ENCODE measurements around the gene XIAP.
A peak's percentile ranks its signal among the peaks of the same experiment; 100 is the strongest.
"Not testable (repeated sequence)": the region's sequence is repeated elsewhere in the genome, so short reads cannot be mapped to it uniquely, and the experiment has no call there.

Gene XIAP

DNA sequence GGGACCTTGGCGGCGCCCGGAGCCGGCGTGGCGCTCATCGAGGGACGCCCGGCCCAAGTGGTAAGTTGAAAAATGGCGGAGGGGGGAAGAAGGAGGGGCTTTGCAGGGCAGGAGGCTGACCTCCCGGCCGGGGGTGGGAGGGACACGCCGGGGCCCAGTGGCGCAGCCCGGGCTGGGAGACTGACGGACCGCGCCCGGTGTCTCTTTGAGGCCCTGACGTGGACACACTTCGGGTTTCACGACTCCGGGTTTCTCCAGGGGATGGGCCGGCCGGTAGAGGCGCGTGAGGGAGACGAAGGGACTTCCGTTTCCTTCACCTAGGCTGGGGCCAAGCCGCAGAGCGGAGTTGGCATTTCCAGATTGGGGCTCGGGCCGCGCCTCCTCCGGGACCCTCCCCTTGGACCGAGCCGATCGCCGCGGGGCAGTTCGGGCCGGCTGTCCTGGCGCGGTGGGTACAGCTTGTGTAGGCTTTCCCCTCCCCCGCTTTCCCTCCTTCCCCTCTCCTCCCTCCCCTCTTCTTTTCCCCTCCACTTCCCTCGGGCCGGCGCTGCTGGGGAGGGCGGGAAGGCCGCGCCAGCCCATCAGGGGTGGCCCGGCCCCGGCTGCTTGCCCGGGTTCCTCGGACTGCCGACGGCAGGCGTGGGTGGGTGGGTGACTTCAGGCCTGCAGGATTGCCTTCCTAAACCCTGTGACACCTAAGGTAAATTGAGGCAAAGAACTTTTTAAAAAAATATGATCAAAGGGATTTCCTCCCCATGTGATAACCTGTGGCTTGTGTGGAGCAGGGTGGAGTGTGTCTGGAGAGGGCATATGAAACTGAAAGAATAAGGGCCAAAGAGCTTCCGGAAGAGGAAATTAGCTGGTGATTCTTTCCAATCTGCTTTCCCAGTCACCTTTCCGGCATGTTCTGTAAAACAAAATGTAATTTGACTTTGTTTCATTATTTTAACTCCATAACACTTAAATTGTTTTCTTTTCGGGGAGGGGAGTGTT lies at the start of gene XIAP:
TSS of gene XIAP (plus strand) at position 208 of the 993 bp plus-strand sequence. CDS start 25,610 bp downstream, outside the sequence.
- DNase-seq (ENCODE audit: low read depth in 2 of 2): peak; percentile 25 to 26

DNA sequence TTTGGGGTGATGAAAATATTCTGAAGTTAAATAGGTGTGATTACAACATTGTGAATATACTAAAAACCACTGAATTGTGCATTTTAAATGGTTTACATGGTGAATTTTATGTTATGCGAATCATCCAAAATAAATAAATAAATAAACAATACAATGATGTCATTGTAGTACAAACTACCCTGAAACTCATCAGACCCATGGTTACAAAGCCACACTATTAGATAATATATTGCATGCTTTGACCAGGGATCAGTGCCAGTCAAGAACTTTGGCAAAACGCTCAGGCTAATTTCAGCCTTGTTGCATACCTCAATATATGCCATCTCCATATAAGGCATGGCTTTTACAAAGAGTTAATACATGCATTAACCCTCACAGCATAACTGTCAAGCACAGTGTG lies 45.5 kb upstream of the XIAP start:
- DNase-seq (ENCODE audit: low read depth in 2 of 2): no peak

DNA sequence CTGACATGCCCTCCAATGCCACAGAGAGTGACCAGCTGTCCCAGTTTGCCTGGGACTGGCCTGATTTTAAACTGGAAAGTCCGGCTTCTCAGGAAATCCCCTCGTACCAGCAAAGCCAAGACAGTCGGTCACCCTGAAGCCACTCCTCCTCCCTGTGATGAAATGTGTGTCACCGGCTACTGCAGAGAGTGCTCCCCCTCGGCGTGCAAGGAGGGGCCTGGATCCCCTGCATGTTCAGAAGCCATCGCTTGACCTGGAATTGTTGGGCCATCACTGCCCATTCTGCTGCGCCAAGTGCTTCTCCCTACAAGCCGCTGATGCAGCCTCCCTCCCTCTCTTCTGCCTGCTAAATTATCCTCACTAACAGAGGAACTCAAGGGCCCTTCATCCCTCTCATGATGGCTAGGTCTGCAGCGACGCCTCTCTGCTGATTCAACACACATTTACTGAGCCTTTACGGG lies 44.9 kb upstream of the XIAP start:
- DNase-seq (ENCODE audit: low read depth in 2 of 2): not testable (repeated sequence)

DNA sequence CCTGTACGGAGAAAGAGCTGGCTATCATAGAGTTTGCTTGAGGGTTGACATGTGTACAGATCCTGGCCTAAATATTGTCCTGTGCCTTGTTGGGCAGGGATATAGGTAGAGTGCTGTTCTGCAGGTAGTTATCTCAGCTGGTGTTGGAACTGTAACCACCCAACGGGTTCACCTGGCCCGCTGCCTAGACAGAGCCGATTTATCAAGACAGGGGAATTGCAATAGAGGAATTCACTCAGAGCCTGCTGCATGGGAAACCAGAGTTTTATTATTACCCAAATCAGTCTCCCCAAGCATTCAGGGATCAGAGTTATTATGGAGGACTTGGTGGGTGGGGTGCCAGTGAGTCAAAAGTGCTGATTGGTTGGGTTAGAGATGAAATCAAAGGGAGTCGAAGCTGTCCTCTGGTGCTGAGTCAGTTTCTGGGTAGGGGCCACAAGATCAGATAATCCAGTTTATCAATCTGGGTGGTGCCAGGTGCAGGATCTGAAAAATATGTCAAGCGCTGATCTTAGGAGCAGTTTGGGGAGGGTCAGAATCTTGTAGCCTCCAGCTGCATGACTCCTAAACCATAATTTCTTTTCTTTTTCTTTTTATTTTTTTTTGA lies 42.5 kb upstream of the XIAP start:
- no peak for DNase-seq (ENCODE audit: low read depth in 2 of 2)

DNA sequence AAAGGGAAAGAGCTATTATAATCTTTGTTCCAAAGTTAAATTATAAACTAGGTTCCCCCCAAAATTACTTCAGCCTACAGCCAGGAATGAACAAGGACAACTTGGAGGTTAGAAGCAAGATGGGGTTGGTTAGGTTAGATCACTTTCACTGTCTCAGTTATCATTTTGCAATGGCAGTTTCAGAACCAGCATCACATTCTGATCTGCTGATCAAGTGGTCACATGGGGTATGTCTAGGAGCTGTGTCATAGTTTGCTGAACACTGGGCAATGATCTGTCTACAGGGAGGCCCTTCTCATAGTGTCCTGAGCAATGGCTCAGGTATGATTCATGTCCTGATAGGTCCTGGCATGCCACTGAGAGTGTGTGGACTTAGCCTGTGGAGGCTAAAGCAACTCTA lies 41.6 kb upstream of the XIAP start:
- DNase-seq (ENCODE audit: low read depth in 2 of 2): no peak

DNA sequence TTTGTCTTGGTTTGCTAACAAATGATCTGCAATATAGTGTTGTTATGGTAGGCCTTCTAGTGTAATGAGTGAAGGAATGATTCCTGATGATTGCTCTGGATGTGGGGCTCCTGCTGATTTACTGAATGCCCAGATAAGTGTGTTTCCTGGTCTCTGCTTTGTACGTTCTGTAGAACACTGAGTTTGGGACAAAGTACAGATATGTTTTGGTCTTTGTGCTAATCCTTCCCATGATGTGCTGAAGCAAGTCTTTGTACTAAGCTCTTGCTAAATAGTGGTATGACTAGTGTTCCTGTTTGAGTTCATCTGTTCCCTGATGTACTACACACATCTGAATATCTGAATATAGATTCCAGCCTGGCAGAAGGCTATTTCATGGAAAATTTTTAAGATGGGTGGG lies 36.9 kb upstream of the XIAP start:
- DNase-seq (ENCODE audit: low read depth in 2 of 2): no peak

DNA sequence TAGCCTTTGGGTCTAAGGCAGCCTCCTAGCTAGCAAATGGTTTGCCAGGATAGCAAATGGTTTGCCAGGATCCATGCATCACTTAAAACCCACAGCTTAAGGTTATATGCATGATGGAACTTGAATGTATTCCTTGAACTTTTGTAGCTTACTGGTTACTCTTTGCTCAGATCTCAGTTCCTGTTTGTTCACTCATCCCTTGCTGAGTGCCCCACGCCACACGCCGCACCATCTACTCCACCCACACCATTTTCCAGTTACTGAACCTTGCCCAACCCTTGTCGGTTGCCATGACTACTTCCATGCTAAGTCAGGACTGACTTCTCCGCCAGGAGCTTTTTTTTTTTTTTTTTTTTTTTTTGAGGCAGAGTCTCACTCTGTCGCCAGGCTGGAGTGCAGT lies 29.5 kb upstream of the XIAP start:
- no peak for DNase-seq (ENCODE audit: low read depth in 2 of 2)

DNA sequence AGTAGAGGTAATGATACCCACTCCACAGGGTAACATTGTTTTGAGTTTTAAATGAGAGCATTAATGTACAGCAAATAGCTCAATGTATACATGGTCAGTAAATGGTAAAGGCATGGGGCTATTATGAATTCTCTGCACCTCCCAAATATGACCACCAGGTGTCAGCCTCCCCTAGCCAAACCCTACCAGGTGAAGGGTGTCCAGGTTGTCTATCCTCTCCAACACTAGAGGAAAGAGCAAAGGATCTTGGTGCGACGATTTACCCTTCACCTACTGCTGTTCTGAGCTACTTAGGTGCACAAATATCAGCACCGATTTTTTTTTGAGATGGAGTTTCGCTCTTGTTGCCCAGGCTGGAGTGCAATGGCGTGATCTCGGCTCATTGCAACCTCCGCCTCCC lies 26.5 kb upstream of the XIAP start:
- DNase-seq (ENCODE audit: low read depth in 2 of 2): peak; percentile 14 to 23

DNA sequence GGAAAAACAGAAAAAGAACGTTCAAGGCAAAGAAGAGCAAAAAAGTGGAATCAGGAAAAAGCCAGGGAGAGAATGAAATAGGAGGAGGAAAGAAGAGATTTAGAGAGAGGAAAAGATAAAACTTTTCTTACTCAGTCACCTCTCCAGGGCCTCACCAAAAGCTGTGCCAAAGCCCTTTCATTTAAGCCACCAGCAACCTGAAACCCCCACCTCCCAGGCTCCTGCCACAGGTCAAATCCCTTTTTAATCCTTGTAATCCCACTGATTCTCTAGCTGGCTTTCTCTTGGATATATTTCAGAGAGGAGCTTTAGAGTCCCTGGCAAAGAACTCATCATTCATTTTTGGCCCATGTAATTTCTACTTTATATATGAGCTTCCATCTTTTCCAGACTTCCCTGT lies 25.7 kb upstream of the XIAP start:
- no peak for DNase-seq (ENCODE audit: low read depth in 2 of 2)

DNA sequence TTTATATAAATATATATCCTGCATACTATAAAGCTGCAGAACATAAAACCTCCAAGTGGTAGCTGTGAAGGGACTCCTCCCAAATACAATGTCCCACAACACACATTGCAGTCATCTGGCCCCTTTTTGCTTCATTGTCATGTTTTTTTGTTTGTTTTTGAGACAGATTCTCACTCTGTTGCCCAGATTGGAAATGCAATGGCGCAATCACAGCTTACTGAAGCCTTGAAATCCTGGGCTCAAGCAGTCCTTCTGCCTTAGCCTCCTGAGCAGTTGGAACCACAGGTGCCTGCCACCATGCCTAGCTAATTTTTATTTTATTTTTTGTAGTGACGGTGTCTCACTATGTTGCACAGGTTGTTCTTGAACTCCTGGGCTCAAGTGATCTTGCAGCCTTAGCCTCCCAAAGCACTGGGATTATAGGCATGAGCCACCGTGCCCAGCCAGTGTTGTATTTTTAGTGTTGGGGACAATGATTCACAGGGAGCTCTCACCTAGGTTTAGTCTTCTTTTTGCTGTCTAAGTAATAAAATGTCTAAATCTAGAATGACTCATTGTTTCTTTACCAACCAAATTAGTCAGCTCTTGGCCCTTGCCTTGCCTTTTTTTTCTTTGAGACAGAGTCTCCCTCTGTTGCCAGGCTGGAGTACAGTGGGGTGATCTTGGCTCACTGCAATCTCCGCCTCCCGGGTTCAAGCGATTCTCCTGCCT lies 24.0 kb upstream of the XIAP start:
- no peak for DNase-seq (ENCODE audit: low read depth in 2 of 2)

DNA sequence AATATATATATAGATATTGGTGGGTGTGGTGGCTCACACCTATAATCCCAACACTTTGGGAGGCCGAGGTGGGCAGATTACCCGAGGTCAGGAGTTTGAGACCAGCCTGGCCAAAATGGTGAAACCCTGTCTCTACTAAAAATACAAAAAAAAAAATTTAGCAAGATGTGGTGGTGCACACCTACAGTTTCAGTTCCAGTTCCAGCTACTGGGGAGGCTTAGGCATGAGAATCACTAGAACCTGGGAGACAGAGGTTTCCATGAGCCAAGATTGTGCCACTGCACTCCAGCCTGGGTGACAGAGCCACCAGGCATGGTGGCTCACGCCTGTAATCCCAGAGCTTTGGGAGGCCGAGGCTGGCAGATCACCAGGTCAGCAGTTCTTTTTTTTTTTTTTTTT lies 14.7 kb upstream of the XIAP start:
- DNase-seq (ENCODE audit: low read depth in 2 of 2): not testable (repeated sequence)

DNA sequence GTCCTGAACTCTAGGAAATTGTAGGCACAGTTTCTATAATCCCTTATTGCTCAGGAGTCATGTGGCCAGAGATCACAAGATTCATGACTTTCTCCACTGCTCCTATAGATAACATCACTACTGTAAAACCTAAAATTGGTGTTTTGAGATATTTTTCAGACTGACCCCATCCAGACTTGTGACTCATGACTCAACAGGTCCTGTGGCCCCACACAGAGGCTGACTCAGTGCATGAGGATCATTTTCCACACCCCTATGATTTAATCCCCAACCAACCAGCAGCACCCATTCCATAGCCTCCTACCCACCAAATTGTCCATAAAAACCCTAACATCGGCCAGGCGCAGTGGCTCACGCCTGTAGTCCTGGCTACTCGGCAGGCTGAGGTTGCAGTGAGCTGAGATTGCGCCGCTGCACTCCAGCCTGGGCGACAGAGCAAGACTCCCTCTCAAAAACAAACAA lies 13.2 kb upstream of the XIAP start:
- no peak for DNase-seq (ENCODE audit: low read depth in 2 of 2)

DNA sequence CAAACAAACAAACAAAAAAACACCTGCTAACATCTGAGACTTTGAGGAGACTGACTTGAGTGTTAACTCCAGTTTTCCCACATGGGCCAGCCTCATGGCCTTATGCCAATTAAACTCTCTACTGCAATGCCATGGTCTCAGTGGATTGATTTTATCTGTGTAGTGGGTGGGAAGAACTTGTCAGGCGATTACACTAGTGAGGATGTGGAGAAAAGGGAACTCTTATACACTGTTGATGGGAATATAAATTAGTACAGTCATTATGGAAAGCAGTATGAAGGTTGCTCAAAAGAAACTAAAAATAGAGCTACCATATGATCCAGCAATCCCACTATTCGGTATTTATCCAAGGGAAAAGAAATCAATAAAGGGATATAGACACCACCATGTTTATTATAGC lies 12.8 kb upstream of the XIAP start:
- no peak for DNase-seq (ENCODE audit: low read depth in 2 of 2)

DNA sequence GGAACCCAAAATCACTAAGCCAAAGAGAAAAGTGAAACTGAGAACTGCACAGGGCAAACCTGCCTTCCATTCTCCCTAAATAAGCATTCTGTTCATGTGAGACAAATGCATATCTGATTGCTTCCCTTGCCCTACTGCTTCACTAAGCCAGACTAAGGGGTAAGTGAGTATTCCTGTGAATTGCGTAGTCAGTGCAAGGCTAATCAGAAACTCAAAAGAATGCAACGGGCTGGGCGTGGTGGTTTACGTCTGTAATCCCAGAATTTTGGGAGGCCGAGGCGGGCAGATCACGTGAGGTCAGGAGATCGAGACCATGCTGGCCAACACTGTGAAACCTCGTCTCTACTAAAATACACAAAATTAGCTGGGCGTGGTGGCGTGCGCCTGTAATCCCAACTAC lies 10.8 kb upstream of the XIAP start:
- DNase-seq (ENCODE audit: low read depth in 2 of 2): no peak

DNA sequence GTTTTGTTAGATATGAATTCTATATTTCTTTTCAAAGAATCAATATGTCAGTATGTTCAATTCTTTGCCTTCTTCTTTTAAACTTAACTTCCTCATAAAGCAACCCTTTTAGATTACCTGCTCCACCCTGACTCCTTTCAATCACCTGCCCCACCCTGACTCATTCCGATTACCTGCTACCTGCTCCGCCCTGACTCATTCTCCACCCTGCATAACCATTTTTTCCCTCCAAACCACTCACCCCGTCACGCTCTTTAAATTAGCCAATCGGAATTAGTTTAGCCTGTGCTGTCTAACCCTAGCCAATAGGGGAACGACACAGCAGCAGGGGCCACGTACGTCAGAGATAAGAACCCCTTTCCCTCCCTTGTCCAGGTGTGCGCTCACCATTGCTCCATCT lies 9.9 kb upstream of the XIAP start:
- not testable (repeated sequence) for DNase-seq (ENCODE audit: low read depth in 2 of 2)

DNA sequence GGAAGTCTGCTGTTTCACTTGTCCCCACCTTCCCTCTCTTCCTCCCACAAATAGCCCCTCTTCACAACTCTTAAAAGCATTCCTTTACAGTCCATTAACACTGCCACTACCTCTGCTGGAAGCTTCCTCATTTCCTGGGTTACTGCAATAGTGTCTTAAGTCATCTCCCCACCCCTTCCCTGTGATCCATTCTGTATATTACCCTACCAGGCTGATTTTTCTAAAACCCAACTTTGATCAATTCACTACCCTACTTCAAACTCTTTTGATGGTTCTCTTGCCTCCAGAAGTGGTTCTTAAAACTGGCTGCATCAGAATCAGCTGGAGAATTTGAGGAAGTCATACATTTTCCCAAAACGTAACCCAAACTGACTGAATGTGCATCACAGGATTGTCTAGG lies 8.8 kb upstream of the XIAP start:
- DNase-seq (ENCODE audit: low read depth in 2 of 2): no peak

DNA sequence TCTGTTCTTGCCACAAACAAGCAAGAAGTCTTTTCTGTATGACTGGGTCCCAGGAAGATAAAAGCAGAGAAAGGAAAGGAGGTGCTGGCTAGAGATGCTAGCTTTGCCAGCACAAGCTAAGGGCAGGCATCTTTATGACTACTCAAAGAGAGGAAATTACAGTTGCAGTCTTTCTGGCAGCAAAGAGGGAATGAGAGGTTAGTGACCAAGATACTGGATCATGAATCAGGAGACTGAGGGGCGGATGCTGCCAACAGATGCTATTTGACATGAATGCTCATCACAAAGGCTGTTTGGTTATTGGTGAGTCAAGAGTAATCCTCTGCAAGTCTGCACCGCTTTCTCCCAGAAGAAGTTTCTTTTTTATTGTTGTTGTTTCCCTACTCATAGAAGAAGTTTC lies 5.5 kb upstream of the XIAP start:
- DNase-seq (ENCODE audit: low read depth in 2 of 2): no peak

DNA sequence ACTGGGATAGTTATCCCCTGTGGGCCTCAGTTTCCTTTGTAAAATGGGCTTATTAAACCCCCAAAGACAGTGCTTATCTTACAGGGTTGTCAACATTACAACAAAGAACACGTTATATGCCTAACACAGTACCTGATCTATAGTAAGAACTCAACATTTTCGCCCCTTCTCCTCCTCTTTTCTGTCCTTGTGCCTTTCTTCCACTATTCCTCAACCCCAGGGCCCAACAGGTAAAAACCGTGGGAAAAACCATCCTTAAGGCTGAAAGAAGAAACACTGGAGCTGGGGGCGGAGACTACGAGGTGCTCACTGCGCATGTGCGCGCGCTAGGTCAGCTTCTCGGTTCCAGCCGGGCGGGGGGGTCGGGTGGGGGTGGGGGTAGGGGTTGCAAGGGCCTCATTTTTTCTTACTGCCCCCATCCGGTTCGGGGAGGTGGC lies 426 bp upstream of the XIAP start:
- peak; percentile 8 to 46 for DNase-seq (ENCODE audit: low read depth in 2 of 2)

DNA sequence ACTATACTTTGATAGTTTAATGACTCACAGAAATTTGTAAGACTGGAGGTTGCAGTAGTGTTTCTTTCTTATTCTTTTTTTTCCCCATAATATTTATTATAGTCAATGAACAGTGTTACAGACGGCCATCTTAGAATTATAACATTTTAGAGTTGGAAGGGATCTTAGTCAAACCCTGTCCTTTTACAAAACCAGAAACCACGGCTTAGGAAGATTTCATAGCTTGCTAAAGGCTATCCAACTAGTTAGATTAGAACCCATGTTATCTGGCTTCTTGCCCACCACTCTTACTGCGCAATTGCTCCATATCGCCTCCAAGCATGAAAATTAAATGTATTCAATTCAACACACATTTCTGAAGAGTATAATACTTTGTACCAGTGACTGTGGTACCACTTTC lies 1.1 kb downstream of the XIAP start:
- no peak for DNase-seq (ENCODE audit: low read depth in 2 of 2)

DNA sequence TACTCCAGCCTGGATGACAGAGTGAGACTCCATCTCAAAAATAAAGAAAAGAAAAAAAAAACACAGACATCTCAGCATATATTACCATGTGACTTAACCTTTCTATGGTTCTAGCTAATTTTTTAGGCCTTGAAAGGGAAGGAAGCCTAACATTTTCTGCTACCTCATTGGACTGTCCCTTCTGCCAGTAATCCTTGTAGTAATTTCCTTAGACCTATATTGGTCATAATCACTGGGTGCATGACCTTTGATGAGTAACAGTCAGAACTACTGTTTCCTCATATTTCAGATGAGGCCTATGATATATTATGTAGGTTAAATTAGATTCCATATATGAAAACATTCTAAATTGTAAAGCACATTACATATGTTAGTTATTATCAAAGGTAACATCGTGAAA lies 9.6 kb downstream of the XIAP start:
- DNase-seq (ENCODE audit: low read depth in 2 of 2): no peak

DNA sequence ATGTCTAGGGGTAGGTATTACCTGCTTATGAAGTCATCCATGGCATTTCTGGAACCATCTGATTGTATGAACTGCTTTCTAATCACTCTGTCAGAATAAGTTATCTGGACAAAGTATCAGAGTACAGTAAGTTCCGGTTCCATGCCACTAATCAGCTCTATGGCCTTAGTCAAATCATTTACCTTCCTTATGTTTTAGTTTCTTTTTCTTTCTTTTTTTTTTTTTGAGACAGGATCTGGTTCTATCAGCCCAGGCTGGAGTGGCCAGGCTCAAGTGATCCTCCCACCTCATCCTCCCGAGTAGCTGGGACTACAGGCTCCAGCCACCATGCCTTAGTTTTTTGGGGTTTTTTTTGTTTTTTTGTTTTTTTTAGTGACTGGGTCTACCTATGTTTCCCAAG lies 11.5 kb downstream of the XIAP start:
- DNase-seq (ENCODE audit: low read depth in 2 of 2): no peak

DNA sequence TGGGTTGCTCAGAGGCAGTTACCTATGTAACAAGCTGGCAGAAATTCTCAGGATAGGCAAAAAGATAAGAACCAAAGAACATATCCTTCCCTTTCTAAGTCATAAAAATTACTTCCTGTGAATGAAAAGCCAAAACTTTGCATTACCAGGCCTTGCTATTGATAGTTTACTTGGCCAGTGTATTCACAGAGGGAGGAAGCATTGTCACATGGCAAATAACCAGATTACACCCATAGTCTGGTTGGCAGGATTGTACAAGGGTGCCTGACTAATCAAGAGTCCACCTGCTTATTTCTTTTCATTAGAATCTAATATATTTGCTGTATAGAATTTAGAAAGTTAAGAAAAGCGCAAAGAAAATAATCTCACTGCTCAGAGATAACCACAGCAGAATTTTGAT lies 14.1 kb downstream of the XIAP start:
- DNase-seq (ENCODE audit: low read depth in 2 of 2): no peak
